GM12878 (cell line): ENCODE data around the gene EYS. TPM values are rescaled to one million over a fixed set of nuclear protein-coding genes. Genes with fewer than 3 reads are reported as not detected.

ENCODE experiments used
- ATAC-seq: fragments of 200-7000 bp; cut with Tn5 transposase; 3 replicates; pipeline ENCODE4 v1.9.1; 2020; ENCODE audit warnings: mild to moderate bottlenecking, moderate library complexity
- BruUV-seq: library from RNA; stranded (reverse); fragments of 400-500 nt; replicated peaks from 2 replicates; lab custom pipeline; 2021; lab: Mats Ljungman, UMichigan
- CTCF ChIA-PET: fragments of 300-600 bp; sonication (Branson Sonifier 250); formaldehyde crosslinking; extraction: SDS; loops from one replicate; lab custom pipeline; 2021; ENCODE audit warnings: inconsistent platforms; lab: Yijun Ruan, JAX
- POLR2A ChIA-PET: fragments of 350-600 bp; formaldehyde crosslinking; extraction: SDS; loops from one replicate; lab custom pipeline; 2021; ENCODE audit warnings: inconsistent platforms; lab: Charles Lee
- RAD21 ChIA-PET: fragments of 300-600 bp; sonication (Branson Sonifier 250); formaldehyde crosslinking; loops from one replicate; lab custom pipeline; 2023; ENCODE audit warnings: antibody characterized with exemption; ENCODE audit not compliant: unreplicated experiment; lab: Charles Lee
- SMC1A ChIA-PET: fragments of 300-600 bp; sonication (Branson Sonifier 250); formaldehyde crosslinking; loops from one replicate; lab custom pipeline; 2023; ENCODE audit not compliant: unreplicated experiment, uncharacterized antibody; lab: Charles Lee
- DNase-seq: peaks from one replicate; pipeline ENCODE4 v3.0.0-alpha.2; 2011; ENCODE audit warnings: low read depth, low spot score
- FAIRE-seq: peaks from 3 replicates; lab custom pipeline; 2011; peaks lifted over from hg19 to GRCh38; lab: Jason Lieb, UNC
- H2AFZ ChIP-seq: 2 replicates; pipeline ENCODE4 v1.6.0; 2011; ENCODE audit warnings: low read depth, low read length, control low read depth; ENCODE audit not compliant: control insufficient read depth
- H3K27ac ChIP-seq: 2 replicates; pipeline ENCODE4 v1.5.1; 2011; ENCODE audit warnings: control low read depth; ENCODE audit not compliant: control insufficient read depth, insufficient read depth
- H3K27me3 ChIP-seq, 2 experiments: replicated peaks in 1 of 2; 2 replicates each; pipeline versions ENCODE4 v1.6.0 to v1.6.1; 2011; ENCODE audit warnings: low read length in 1 of 2; ENCODE audit not compliant: control insufficient read depth in 2 of 2, insufficient read depth in 2 of 2
- H3K36me3 ChIP-seq, 2 experiments: 2 replicates each; pipeline ENCODE4 v1.5.1; 2011; ENCODE audit warnings: low read length in 1 of 2; ENCODE audit not compliant: control insufficient read depth in 2 of 2, insufficient read depth in 2 of 2
- H3K4me1 ChIP-seq: 2 replicates; pipeline ENCODE4 v1.6.1; 2011; ENCODE audit warnings: mild to moderate bottlenecking, low read length, moderate library complexity, mixed read lengths; ENCODE audit not compliant: control insufficient read depth, insufficient read depth
- H3K4me2 ChIP-seq: 2 replicates; pipeline ENCODE4 v1.6.0; 2011; ENCODE audit warnings: control low read depth; ENCODE audit not compliant: control insufficient read depth, insufficient read depth
- H3K4me3 ChIP-seq: fragments of 200-600 bp; sonication (generic); 2 replicates; pipeline ENCODE4 v1.5.1; 2016
- H3K79me2 ChIP-seq: 2 replicates; pipeline ENCODE4 v1.6.0; 2011; ENCODE audit warnings: low read length; ENCODE audit not compliant: control insufficient read depth, insufficient read depth
- H3K9ac ChIP-seq: 2 replicates; pipeline ENCODE4 v1.8.0; 2011; ENCODE audit warnings: low read length, control low read depth, mixed read lengths; ENCODE audit not compliant: control insufficient read depth, insufficient read depth
- H3K9me3 ChIP-seq: replicated peaks from 3 replicates; pipeline ENCODE4 v1.5.1; 2011; ENCODE audit warnings: mild to moderate bottlenecking, low read length; ENCODE audit not compliant: control insufficient read depth, insufficient read depth
- H4K20me1 ChIP-seq: 2 replicates; pipeline ENCODE4 v1.6.0; 2011; ENCODE audit not compliant: control insufficient read depth, insufficient read depth
- ATF3 ChIP-seq: IDR thresholded peaks from 2 replicates; pipeline ENCODE4 v1.6.1; 2011; ENCODE audit warnings: low read depth, mild to moderate bottlenecking, low read length, moderate library complexity, borderline replicate concordance; ENCODE audit errors: extremely low read depth
- ATF7 ChIP-seq: fragments of 450-650 bp; IDR thresholded peaks from 2 replicates; pipeline ENCODE4 v1.6.1; 2016; ENCODE audit warnings: low read depth, mild to moderate bottlenecking
- CBFB ChIP-seq: IDR thresholded peaks from 2 replicates; pipeline ENCODE4 v1.6.1; 2016; ENCODE audit warnings: antibody characterized with exemption, low read depth
- CBX5 ChIP-seq: sonication (generic); IDR thresholded peaks from 2 replicates; pipeline ENCODE4 v1.6.1; 2016; ENCODE audit warnings: low read depth, moderate library complexity, mild to moderate bottlenecking, inconsistent platforms
- CHD4 ChIP-seq: fragments of 200-600 bp; sonication (generic); IDR thresholded peaks from 2 replicates; pipeline ENCODE4 v1.6.1; 2016; ENCODE audit warnings: mild to moderate bottlenecking
- IRF4 ChIP-seq: IDR thresholded peaks from 2 replicates; pipeline ENCODE4 v1.6.1; 2011; ENCODE audit warnings: low read depth, low read length
- JUND ChIP-seq: IDR thresholded peaks from 2 replicates; pipeline ENCODE4 v1.6.1; 2012; ENCODE audit warnings: low read depth, mild to moderate bottlenecking, low read length, improper control_type of control experiment, moderate library complexity
- MLLT1 ChIP-seq: fragments of 450-650 bp; IDR thresholded peaks from 2 replicates; pipeline ENCODE4 v1.6.1; 2016; ENCODE audit warnings: mild to moderate bottlenecking
- NFIC ChIP-seq: IDR thresholded peaks from 2 replicates; pipeline ENCODE4 v1.6.1; 2012; ENCODE audit warnings: low read depth, mild to moderate bottlenecking, inconsistent platforms, low read length, moderate library complexity
- NKRF ChIP-seq: fragments of 450-650 bp; conservative IDR thresholded peaks from 2 replicates; pipeline ENCODE4 v1.6.1; 2017; ENCODE audit warnings: mild to moderate bottlenecking, moderate library complexity
- NR2F1 ChIP-seq: fragments of 450-650 bp; conservative IDR thresholded peaks from 2 replicates; pipeline ENCODE4 v1.6.1; 2017; ENCODE audit warnings: mild to moderate bottlenecking
- NRF1 ChIP-seq: conservative IDR thresholded peaks from 2 replicates; pipeline ENCODE4 v1.6.1; 2011; ENCODE audit warnings: mild to moderate bottlenecking, low read depth, low read length, improper control_type of control experiment
- PRDM15 ChIP-seq: fragments of 450-650 bp; formaldehyde crosslinking; IDR thresholded peaks from 2 replicates; pipeline ENCODE4 v1.4.0; 2020; ENCODE audit warnings: mild to moderate bottlenecking, moderate library complexity
- RAD21 ChIP-seq: IDR thresholded peaks from 2 replicates; pipeline ENCODE4 v1.6.1; 2011; ENCODE audit warnings: mild to moderate bottlenecking, low read depth, low read length, moderate library complexity; ENCODE audit not compliant: insufficient read depth
- SMAD5 ChIP-seq: IDR thresholded peaks from 2 replicates; pipeline ENCODE4 v1.6.1; 2016; ENCODE audit warnings: antibody characterized with exemption, low read depth
- SREBF2 ChIP-seq: IDR thresholded peaks from 2 replicates; pipeline ENCODE4 v1.6.1; 2012; ENCODE audit warnings: mild to moderate bottlenecking, low read length
- SUZ12 ChIP-seq: fragments of 200-600 bp; sonication (generic); IDR thresholded peaks from one replicate; pipeline ENCODE4 v1.6.1; 2018; ENCODE audit warnings: antibody characterized with exemption, mild to moderate bottlenecking; ENCODE audit not compliant: unreplicated experiment
- WGBS: methylation state at CpG from one replicate; pipeline ENCODE4 v1.1.6; 2016; ENCODE audit warnings: low lambda C conversion rate; ENCODE audit not compliant: insufficient replicate concordance, insufficient coverage; ENCODE audit errors: missing lambda C conversion rate; 5-methylcytosine and 5-hydroxymethylcytosine counted together
- in situ Hi-C: fragments of 300-500 bp; cut with MboI; formaldehyde crosslinking; loops from 9 replicates; pipeline ENCODE4 v1.14.3; 2018; ENCODE audit warnings: mixed read lengths
- intact Hi-C: fragments of 100-400 bp; cut with micrococcal nuclease; formaldehyde crosslinking; loops from one replicate; pipeline ENCODE4 v1.14.2; 2022; ENCODE audit not compliant: unreplicated experiment
- polyA plus RNA-seq, 11 experiments: library from polyadenylated mRNA; depleted of rRNA in 4 of 11; unstranded in 6 of 11; stranded (reverse) in 5 of 11; fragments of >200 nt; fragmentation: Nextera tagmentation in 4 of 11; fragmentation: Illumina TruSeq in 1 of 11; extraction: Ambion mirVana in 4 of 11; extraction: Trizol in 1 of 11; gene quantifications; 1 replicate in 1 of 11; 2 replicates in 10 of 11; pipeline versions ENCODE4 v1.2.1 to v1.2.3, GENCODE V29; 2011 to 2016; ENCODE audit warnings: inconsistent platforms in 2 of 11, missing spikeins in 2 of 11, low read depth in 1 of 11
- total RNA-seq, 4 experiments: library from RNA; depleted of rRNA in 3 of 4; stranded (reverse); fragments of >200 nt in 3 of 4; fragmentation: Illumina TruSeq in 1 of 4; extraction: Trizol in 1 of 4; gene quantifications; 2 replicates each; pipeline versions ENCODE4 v1.2.1 to v1.2.3, GENCODE V29; 2013 to 2021

The EYS gene
- total and polyA plus RNA-seq, 10 of the 15 experiments (the other 5 are each of a cell fraction or from before 2014, with no cell fraction given): under 0.01 to 0.14 (median 0.02) TPM; not detected in 1

GRCh38 chr6:64074981-64075380 lies 1632.0 kb downstream of the EYS start (continued):
- TF ChIP-seq PRDM15 (CRISPR knock-in tag): no peak
- no peak for TF ChIP-seq SMAD5

GRCh38 chr6:64072686-64073085 lies 1634.3 kb downstream of the EYS start:
- intact Hi-C loops: no loop called here
- H3K27ac ChIP-seq: no peak overlapping the region
- H3K4me2 ChIP-seq: no peak overlapping the region
- H3K4me3 ChIP-seq: no peak overlapping the region
- ATAC-seq (no peak), DNase-seq (no peak), FAIRE-seq (no peak)
- BruUV-seq: no TSS peak
- ChIA-PET CTCF (interaction anchor here (0.9 kb wide), 1 partner anchor 13 kb away, joined by 3 read pairs; no protein-coding TSS in a partner anchor), RAD21 (no interaction called here), POLR2A (interaction anchor here (0.5 kb wide), 1 partner anchor 47 kb away, joined by 9 read pairs; no protein-coding TSS in a partner anchor), SMC1A (interaction anchor here (0.7 to 2.3 kb wide), 2 partner anchors 12 to 924 kb away, joined by 3 to 5 read pairs; no protein-coding TSS in a partner anchor)
- no peak overlapping the region for H3K9ac ChIP-seq
- no peaks in the 10 kb centered on the region for H3K27me3 ChIP-seq
- no peaks in the 10 kb centered on the region for H3K9me3 ChIP-seq
- no peaks in the 10 kb centered on the region for H3K79me2 ChIP-seq
- in situ Hi-C loops: no loop called here
- no peaks in the 10 kb centered on the region for H3K4me1 ChIP-seq
- H3K36me3 ChIP-seq: no peaks in the 10 kb centered on the region
- no peaks in the 10 kb centered on the region for H4K20me1 ChIP-seq
- WGBS: 6% methylated on average over 1 of the region's 1 CpG
- H2AFZ ChIP-seq: no peak overlapping the region
- no peak for TF ChIP-seq JUND
- TF ChIP-seq SUZ12: no peak
- no peak for TF ChIP-seq ATF3
- no peak for TF ChIP-seq NRF1
- TF ChIP-seq IRF4: no peak
- TF ChIP-seq RAD21: no peak
- TF ChIP-seq ATF7: no peak
- no peak for TF ChIP-seq CBX5
- no peak for TF ChIP-seq NR2F1
- TF ChIP-seq CHD4: no peak
- TF ChIP-seq MLLT1: no peak
- no peak for TF ChIP-seq SREBF2
- no peak for TF ChIP-seq NFIC
- TF ChIP-seq NKRF: no peak
- TF ChIP-seq CBFB: no peak
